HG03558 (cell line): ENCODE measurements around the gene PC.

Experiments
- ATAC-seq: cut with Tn5 transposase; IDR thresholded peaks from one replicate; pipeline ENCODE4 v1.9.1; 2021; ENCODE audit warnings: moderate number of reproducible peaks; ENCODE audit not compliant: unreplicated experiment; ENCODE audit errors: extremely low read depth

PC gene

GRCh38 chr11:66914505-66914904, 43.7 kb downstream of the PC start:
- no peak for ATAC-seq

GRCh38 chr11:66912911-66913310, 45.3 kb downstream of the PC start:
- ATAC-seq = no peak

GRCh38 chr11:66912361-66912760, 45.8 kb downstream of the PC start:
- no peak for ATAC-seq

GRCh38 chr11:66910669-66911068, 47.5 kb downstream of the PC start:
- ATAC-seq = no peak

GRCh38 chr11:66910016-66910415, 48.2 kb downstream of the PC start:
- no peak for ATAC-seq

GRCh38 chr11:66909181-66909580, 49.0 kb downstream of the PC start:
- ATAC-seq = no peak

- ATAC-seq = no peak
Measured at GRCh38 chr11:66907751-66908630, 50.2 kb downstream of the PC start.

- ATAC-seq = no peak
Measured at GRCh38 chr11:66906061-66906733, 52.0 kb downstream of the PC start.

GRCh38 chr11:66905631-66906030, 52.6 kb downstream of the PC start:
- no peak for ATAC-seq

GRCh38 chr11:66904981-66905521, 53.1 kb downstream of the PC start:
- no peak for ATAC-seq

- no peak for ATAC-seq
Measured at GRCh38 chr11:66904561-66904960, 53.6 kb downstream of the PC start.

GRCh38 chr11:66904055-66904454, 54.1 kb downstream of the PC start:
- ATAC-seq = no peak

- no peak for ATAC-seq
Measured at GRCh38 chr11:66902486-66903177, 55.6 kb downstream of the PC start.

- no peak for ATAC-seq
Measured at GRCh38 chr11:66901964-66902390, 56.2 kb downstream of the PC start.

- no peak for ATAC-seq
Measured at GRCh38 chr11:66894141-66894540, 64.0 kb downstream of the PC start.

GRCh38 chr11:66892911-66893310, 65.3 kb downstream of the PC start:
- no peak for ATAC-seq

GRCh38 chr11:66891851-66892660, 66.1 kb downstream of the PC start:
- peak; percentile 81 for ATAC-seq

- no peak for ATAC-seq
Measured at GRCh38 chr11:66889960-66890359, 68.2 kb downstream of the PC start.

GRCh38 chr11:66888282-66888681, 69.9 kb downstream of the PC start:
- ATAC-seq = no peak

GRCh38 chr11:66887526-66887925, 70.7 kb downstream of the PC start:
- no peak for ATAC-seq
